HG03064 (cell line): ENCODE measurements around the gene LRRC8D.

Experiments
- ATAC-seq: cut with Tn5 transposase; IDR thresholded peaks from one replicate; pipeline ENCODE4 v1.9.1; 2021; ENCODE audit warnings: low read depth; ENCODE audit not compliant: unreplicated experiment

LRRC8D gene

GRCh38 chr1:89832496-89833127 lies 11.8 kb downstream of the LRRC8D start:
- ATAC-seq = no peak

GRCh38 chr1:89833183-89834082 lies 12.6 kb downstream of the LRRC8D start:
- ATAC-seq = no peak

GRCh38 chr1:89834083-89834704 lies 13.4 kb downstream of the LRRC8D start:
- no peak for ATAC-seq

GRCh38 chr1:89836252-89837035 lies 15.6 kb downstream of the LRRC8D start:
- no peak for ATAC-seq

- no peak for ATAC-seq
These were observed 16.2 kb downstream of the LRRC8D start for GRCh38 chr1:89837036-89837481.

GRCh38 chr1:89837510-89837909 lies 16.7 kb downstream of the LRRC8D start:
- no peak for ATAC-seq

- ATAC-seq = no peak
These were observed 18.7 kb downstream of the LRRC8D start for GRCh38 chr1:89839516-89839915.

GRCh38 chr1:89841507-89841906 lies 20.7 kb downstream of the LRRC8D start:
- no peak for ATAC-seq

- peak; percentile 44 for ATAC-seq
These were observed 21.9 kb downstream of the LRRC8D start for GRCh38 chr1:89842567-89843272.

- ATAC-seq = peak; percentile 92
These were observed 22.7 kb downstream of the LRRC8D start for GRCh38 chr1:89843273-89844130.

GRCh38 chr1:89844241-89844807 lies 23.5 kb downstream of the LRRC8D start:
- no peak for ATAC-seq

GRCh38 chr1:89844860-89845259 lies 24.0 kb downstream of the LRRC8D start:
- ATAC-seq = no peak

- ATAC-seq = no peak
These were observed 26.4 kb downstream of the LRRC8D start for GRCh38 chr1:89847191-89847729.

- ATAC-seq = no peak
These were observed 30.1 kb downstream of the LRRC8D start for GRCh38 chr1:89850844-89851415.

GRCh38 chr1:89854140-89854539 lies 33.3 kb downstream of the LRRC8D start:
- no peak for ATAC-seq

GRCh38 chr1:89855413-89856123 lies 34.7 kb downstream of the LRRC8D start:
- ATAC-seq = peak; percentile 74

- ATAC-seq = no peak
These were observed 42.5 kb downstream of the LRRC8D start for GRCh38 chr1:89863165-89863830.
